CD4-positive, alpha-beta T cell treated with Interleukin-15 for 4 hours (primary cell): Measurements from ENCODE around the gene GAK.

Source experiments
- DNase-seq: peaks from one replicate; pipeline ENCODE4 v3.0.0-alpha.2; 2020; ENCODE audit warnings: low spot score

GAK gene

GRCh38 chr4:849478-850175 is 82.5 kb downstream of the GAK start:
- DNase-seq, result no peak

- DNase-seq, result no peak
Observed at GRCh38 chr4:848803-849477, 83.2 kb downstream of the GAK start.

GRCh38 chr4:848307-848691 is 83.8 kb downstream of the GAK start:
- no peak for DNase-seq

GRCh38 chr4:845836-846251 is 86.3 kb downstream of the GAK start:
- no peak for DNase-seq

- no peak for DNase-seq
Observed at GRCh38 chr4:845233-845835, 86.8 kb downstream of the GAK start.

- no peak for DNase-seq
Observed at GRCh38 chr4:844752-845232, 87.3 kb downstream of the GAK start.

- no peak for DNase-seq
Observed at GRCh38 chr4:839675-840443, 92.3 kb downstream of the GAK start.

- no peak for DNase-seq
Observed at GRCh38 chr4:837772-838171, 94.3 kb downstream of the GAK start.

GRCh38 chr4:836750-837301 is 95.3 kb downstream of the GAK start:
- DNase-seq, result no peak

GRCh38 chr4:836003-836511 is 96.1 kb downstream of the GAK start:
- no peak for DNase-seq

GRCh38 chr4:835148-836002 is 96.7 kb downstream of the GAK start:
- DNase-seq, result no peak

- no peak for DNase-seq
Observed at GRCh38 chr4:834368-835147, 97.6 kb downstream of the GAK start.

- no peak for DNase-seq
Observed at GRCh38 chr4:833731-834367, 98.3 kb downstream of the GAK start.

GRCh38 chr4:833156-833555 is 99.0 kb downstream of the GAK start:
- DNase-seq, result no peak

GRCh38 chr4:832536-832935 is 99.6 kb downstream of the GAK start:
- no peak for DNase-seq

GRCh38 chr4:832108-832507 is 100.0 kb downstream of the GAK start:
- no peak for DNase-seq

- DNase-seq, result no peak
Observed at GRCh38 chr4:831483-831805, 100.7 kb downstream of the GAK start.

GRCh38 chr4:830601-831482 is 101.3 kb downstream of the GAK start:
- DNase-seq, result no peak
